Nephron progenitor cell (in vitro differentiated cells): ENCODE results near the gene PLVAP.

Source experiments
- DNase-seq: peaks from one replicate; pipeline ENCODE4 v3.0.0; 2021
- H3K27ac Mint-ChIP-seq: 2 replicates; pipeline ENCODE4 v1.8.0; 2021; ENCODE audit warnings: mild to moderate bottlenecking, moderate library complexity, mixed read lengths
- H3K27me3 Mint-ChIP-seq: 2 replicates; pipeline ENCODE4 v1.8.0; 2021; ENCODE audit warnings: mild to moderate bottlenecking, low read depth, mixed read lengths; ENCODE audit not compliant: poor library complexity
- H3K36me3 Mint-ChIP-seq: 2 replicates; pipeline ENCODE4 v1.8.0; 2021; ENCODE audit warnings: low read depth, mixed read lengths
- H3K4me1 Mint-ChIP-seq: 2 replicates; pipeline ENCODE4 v1.8.0; 2021; ENCODE audit warnings: mixed read lengths
- H3K4me3 Mint-ChIP-seq: 2 replicates; pipeline ENCODE4 v1.8.0; 2021; ENCODE audit warnings: mild to moderate bottlenecking, moderate library complexity, mixed read lengths
- H3K9me3 Mint-ChIP-seq: 2 replicates; pipeline ENCODE4 v1.8.0; 2021; ENCODE audit warnings: mild to moderate bottlenecking, moderate library complexity, mixed read lengths
- CTCF ChIP-seq: fragments of 200-600 bp; sonication (generic); IDR thresholded peaks from 2 replicates; pipeline ENCODE4 v1.5.0; 2021; ENCODE audit warnings: antibody characterized with exemption

PLVAP gene

DNA sequence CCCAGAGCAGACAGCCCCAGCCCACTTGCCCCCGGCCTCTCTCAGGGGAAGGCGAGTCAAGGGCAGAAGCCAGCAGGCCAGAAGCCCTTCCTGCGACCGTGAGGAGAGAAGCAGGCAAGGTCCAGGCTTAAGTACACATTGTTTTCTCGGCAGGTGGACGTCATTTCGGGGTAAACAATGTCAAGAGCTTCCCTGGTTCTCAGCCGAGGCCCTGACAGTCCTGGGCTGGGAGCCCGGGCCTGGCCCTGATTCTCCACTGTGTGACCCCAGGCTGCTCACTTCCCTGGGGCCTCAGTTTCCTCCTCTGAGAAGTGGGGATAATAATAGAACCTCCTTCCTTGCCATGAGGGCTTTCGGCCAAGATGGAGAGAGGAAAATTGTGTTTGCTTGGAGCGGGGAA, 19.4 kb downstream of the PLVAP start:
- no peak for DNase-seq
- peaks cover 15% of the 10 kb centered on the region for H3K27me3 Mint-ChIP-seq
- no peaks in the 10 kb centered on the region for H3K9me3 Mint-ChIP-seq
- no peaks in the 10 kb centered on the region for H3K36me3 Mint-ChIP-seq
- peaks cover 17% of the 10 kb centered on the region for H3K4me1 Mint-ChIP-seq
- no peak overlapping the region for H3K4me3 Mint-ChIP-seq
- H3K27ac Mint-ChIP-seq, result no peak overlapping the region
- TF ChIP-seq CTCF, result no peak

- Mint-ChIP-seq H3K36me3 (no peaks in the 10 kb centered on the region), H3K27me3 (peaks cover 11% of the 10 kb centered on the region), H3K4me1 (peaks cover 19% of the 10 kb centered on the region), H3K9me3 (no peaks in the 10 kb centered on the region), H3K27ac (no peak overlapping the region), H3K4me3 (no peak overlapping the region)
- no peak for TF ChIP-seq CTCF
- no peak for DNase-seq
Measured at GRCh38 chr19:17357078-17357666, 20.0 kb downstream of the PLVAP start.

- no peak for TF ChIP-seq CTCF
- DNase-seq, result no peak
- H3K27ac Mint-ChIP-seq, result peak overlapping the region; percentile 33
- peaks cover 5% of the 10 kb centered on the region for H3K27me3 Mint-ChIP-seq
- H3K36me3 Mint-ChIP-seq, result no peaks in the 10 kb centered on the region
- H3K4me3 Mint-ChIP-seq, result no peak overlapping the region
- H3K4me1 Mint-ChIP-seq, result peaks cover 38% of the 10 kb centered on the region
- H3K9me3 Mint-ChIP-seq, result no peaks in the 10 kb centered on the region
Measured at GRCh38 chr19:17353386-17353785, 23.8 kb downstream of the PLVAP start.

DNA sequence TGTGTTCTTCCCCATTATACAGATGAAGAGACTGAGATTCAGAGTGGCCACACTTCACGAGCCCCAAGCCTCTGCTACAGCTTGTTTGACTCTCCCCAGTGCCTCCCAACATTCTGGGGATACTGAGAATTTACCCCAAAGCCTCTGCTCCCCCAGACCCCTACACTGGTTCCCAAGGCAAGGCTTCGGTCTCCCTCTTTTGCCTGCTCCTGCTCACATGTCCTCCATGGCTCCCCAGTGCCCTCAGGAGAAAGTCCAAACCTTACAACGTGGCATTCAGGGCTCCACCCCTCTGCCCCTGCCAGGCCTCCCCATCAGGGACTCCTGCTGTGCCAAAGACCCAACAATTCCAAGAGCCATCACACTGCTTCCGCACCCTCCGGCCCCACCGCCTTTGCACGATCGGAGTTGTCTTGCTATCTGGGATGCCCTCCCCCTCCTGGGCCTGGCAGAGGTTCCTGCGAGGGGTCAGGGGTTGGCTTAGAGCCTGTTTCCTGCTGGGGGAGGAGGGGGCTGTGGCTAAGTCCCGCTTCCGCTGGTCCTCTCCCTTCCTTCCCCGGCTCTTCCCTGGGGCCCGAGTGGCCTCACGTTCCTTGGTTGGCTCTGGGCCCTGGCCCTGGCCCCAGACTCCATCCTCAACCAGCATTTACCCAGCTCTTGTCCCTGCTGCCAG, 24.4 kb downstream of the PLVAP start:
- Mint-ChIP-seq H3K27me3 (peaks cover 5% of the 10 kb centered on the region), H3K4me1 (peaks cover 45% of the 10 kb centered on the region), H3K36me3 (no peaks in the 10 kb centered on the region), H3K27ac (peak overlapping the region; percentile 42), H3K4me3 (no peak overlapping the region), H3K9me3 (no peaks in the 10 kb centered on the region)
- DNase-seq, result no peak
- no peak for TF ChIP-seq CTCF

DNA sequence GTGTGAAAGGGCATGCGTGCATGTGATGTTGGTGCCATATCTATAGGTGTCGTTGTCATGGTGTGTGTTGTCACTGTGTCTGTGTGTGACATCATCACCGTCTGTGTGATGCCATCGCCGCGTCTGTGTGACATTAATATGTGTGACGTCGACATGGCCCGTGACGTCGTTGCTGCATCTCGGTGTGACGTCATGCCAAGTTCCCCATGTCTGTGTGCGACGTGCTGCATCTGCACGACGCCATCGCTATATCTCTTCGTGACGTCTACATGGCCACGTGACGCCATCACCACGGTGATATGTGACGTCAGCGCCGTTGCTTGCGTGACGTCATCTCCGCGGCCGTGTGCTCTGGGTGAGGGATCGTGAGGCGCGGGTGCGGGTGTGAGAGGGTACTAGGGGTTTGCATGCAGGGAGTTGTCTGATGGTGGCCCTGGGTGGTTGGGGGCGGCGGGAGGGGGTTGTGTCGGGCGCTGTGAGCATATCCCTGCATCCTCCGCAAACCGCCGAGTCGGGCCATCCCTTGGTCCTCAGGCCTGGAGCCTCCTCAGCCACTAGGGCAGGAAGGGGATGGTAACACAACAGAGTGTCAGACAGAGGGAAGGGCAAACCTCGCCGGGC, 25.2 kb downstream of the PLVAP start:
- peaks cover 5% of the 10 kb centered on the region for H3K27me3 Mint-ChIP-seq
- no peak overlapping the region for H3K4me3 Mint-ChIP-seq
- no peak for TF ChIP-seq CTCF
- peaks cover 53% of the 10 kb centered on the region for H3K4me1 Mint-ChIP-seq
- H3K36me3 Mint-ChIP-seq, result no peaks in the 10 kb centered on the region
- no peak for DNase-seq
- H3K9me3 Mint-ChIP-seq, result no peaks in the 10 kb centered on the region
- no peak overlapping the region for H3K27ac Mint-ChIP-seq
